ENCODE data around the gene SLC18A2. TPM values are rescaled to one million over a fixed set of nuclear protein-coding genes. Genes with fewer than 3 reads are reported as not detected.

Gene SLC18A2
- total RNA-seq, 1 experiment from 2014 or later, result 4.0 TPM

- Histone ChIP-seq H3K23ac (ENCODE audit: insufficient read length, low read depth, low read length) (no peak overlapping the region), H3K79me2 (ENCODE audit: insufficient read depth, low read length) (no peaks in the 10 kb centered on the region), H4K20me1 (ENCODE audit: control insufficient read depth, insufficient read depth, insufficient read length) (no peaks in the 10 kb centered on the region), H3K56ac (ENCODE audit: insufficient read length, low read depth, low read length) (no peak overlapping the region), H3K23me2 (ENCODE audit: insufficient read length, low read depth, low read length, poor library complexity, severe bottlenecking) (no peaks in the 10 kb centered on the region), H2BK120ac (ENCODE audit: low read depth, low read length, poor library complexity, severe bottlenecking) (no peak overlapping the region), H3K18ac (ENCODE audit: insufficient read length, low read depth, low read length) (no peak overlapping the region), H3K4me1 (ENCODE audit: insufficient read depth, low read length) (no peaks in the 10 kb centered on the region), H3K4me2 (ENCODE audit: insufficient read depth, insufficient read length, low read length) (no peak overlapping the region), H3K9me3 (ENCODE audit: control insufficient read depth, low read depth, low read length) (no peaks in the 10 kb centered on the region), H2AK5ac (ENCODE audit: insufficient read length, low read length) (no peak overlapping the region), H2BK15ac (ENCODE audit: low read depth, low read length) (no peak overlapping the region), H3K79me1 (ENCODE audit: insufficient read depth, low read depth, low read length, poor library complexity, severe bottlenecking) (no peaks in the 10 kb centered on the region), H4K91ac (ENCODE audit: insufficient read length, low read depth, low read length) (no peak overlapping the region), H3K27me3 (ENCODE audit: insufficient read depth, low read length) (no peaks in the 10 kb centered on the region), H3K27ac (ENCODE audit: insufficient read length, low read depth, low read length) (no peak overlapping the region), H2AFZ (ENCODE audit: low read length) (no peak overlapping the region), H2BK5ac (ENCODE audit: insufficient read length, low read length) (no peak overlapping the region), H2BK12ac (ENCODE audit: insufficient read length, low read depth, low read length) (no peak overlapping the region), H4K5ac (ENCODE audit: insufficient read length, low read depth, low read length) (no peak overlapping the region), H3K9ac (ENCODE audit: extremely low read depth, insufficient read length, low read length) (no peak overlapping the region), H3K4ac (ENCODE audit: low read depth, low read length) (no peak overlapping the region), H2BK20ac (ENCODE audit: low read depth, low read length, poor library complexity, severe bottlenecking) (no peak overlapping the region), H3T11ph (ENCODE audit: low read length) (no peak overlapping the region), H4K8ac (replicated peaks; ENCODE audit: insufficient read length, low read depth, low read length) (no peak overlapping the region), H3K14ac (ENCODE audit: insufficient read depth, low read length) (no peak overlapping the region)
- H3K27ac Mint-ChIP-seq, result no peak overlapping the region
- no peak for TF ChIP-seq CTCF (conservative IDR thresholded peaks at IDR 0.05)
- H3K4me1 Mint-ChIP-seq, result peaks cover 0 to 7% of the 10 kb centered on the region in 2 experiments; a peak in 2 of 4 replicates
- no peaks in the 10 kb centered on the region; a peak in 1 of 5 replicates for H3K9me3 Mint-ChIP-seq
- H3K27me3 Mint-ChIP-seq (ENCODE audit: low read depth), result no peaks in the 10 kb centered on the region; the same call in 1 of the 2 replicates
- no peak overlapping the region for H3K4me3 Mint-ChIP-seq
- H3K36me3 Mint-ChIP-seq (ENCODE audit: insufficient read depth in 1 of 3, low read depth in 3 of 3), result peaks cover 0 to 3% (median 0%) of the 10 kb centered on the region in 3 experiments; a peak in 3 of 7 replicates
- no peak for DNase-seq
- no CpG with 5 or more reads among the region's 4 CpGs for WGBS (ENCODE audit: extremely low coverage, insufficient read length, low lambda C conversion rate)
Measured at GRCh38 chr10:117268258-117268657, 27.3 kb downstream of the SLC18A2 start.

All from H9 (cell line).